ENCODE data around the gene PPARD. TPM values are rescaled to one million over a fixed set of nuclear protein-coding genes. Genes with fewer than 3 reads are reported as not detected.

The PPARD gene
- total RNA-seq, 5 donors from 2014 or later (not counting 1 experiment from before 2014, with no cell fraction given) = 36.8 to 41.3 (median 37.9) TPM

- Histone ChIP-seq H3K4me1 (ENCODE audit: control insufficient read depth in 1 of 2, extremely low read depth in 1 of 2, insufficient read depth in 2 of 2, low read length in 2 of 2) (peaks cover 28 to 38% of the 10 kb centered on the region in 2 experiments), H3K27me3 (replicated peaks in 1 of 2; ENCODE audit: control insufficient read depth in 2 of 2, extremely low read depth in 1 of 2, insufficient read depth in 2 of 2, low read length in 1 of 2) (no peaks in the 10 kb centered on the region), H3K4me3 (ENCODE audit: control insufficient read depth in 1 of 2, extremely low read depth in 1 of 2, low read length in 1 of 2) (peak overlapping the region in 1 of 2 donors; percentile 97), H3K36me3 (ENCODE audit: control insufficient read depth in 2 of 2, extremely low read depth in 1 of 2, insufficient read depth in 1 of 2, low read length in 1 of 2) (peaks cover 9 to 42% of the 10 kb centered on the region in 2 donors), H3K27ac (ENCODE audit: low read length) (peak overlapping the region; percentile 93), H3K9me3 (no peaks in the 10 kb centered on the region)
- WGBS (ENCODE audit: insufficient coverage) = 60% methylated on average over 6 of the region's 6 CpGs
- POLR2A ChIA-PET = no interaction called here
- Mint-ChIP-seq H3K36me3 (peaks cover 24% of the 10 kb centered on the region), H3K27me3 (no peaks in the 10 kb centered on the region), H3K27ac (peak overlapping the region; percentile 96 to 97), H3K4me3 (peak overlapping the region; percentile 86 to 97 (median 90)), H3K9me3 (no peaks in the 10 kb centered on the region), H3K4me1 (peaks cover 41 to 44% (median 44%) of the 10 kb centered on the region in 3 donors)
- ATAC-seq (replicated peaks in 1 of 4) (no peak), DNase-seq (no peak)
- CTCF ChIA-PET = interaction anchor here (0.6 to 6.4 kb wide), 10 partner anchors 13 to 154 kb away, joined by 3 to 37 read pairs (median 6); no protein-coding TSS in a partner anchor
These were observed 45.3 kb upstream of the PPARD start for GRCh38 chr6:35296931-35297600.

- H3K36me3 Mint-ChIP-seq = peaks cover 23% of the 10 kb centered on the region
- ChIA-PET POLR2A (no interaction called here), CTCF (interaction anchor here (0.5 to 6.4 kb wide), 13 partner anchors 13 to 777 kb away, joined by 3 to 37 read pairs (median 5); no protein-coding TSS in a partner anchor)
- H3K27me3 ChIP-seq (replicated peaks in 1 of 2; ENCODE audit: control insufficient read depth in 2 of 2, extremely low read depth in 1 of 2, insufficient read depth in 2 of 2, low read length in 1 of 2) = no peaks in the 10 kb centered on the region
- peak within 1 kb of the TSS; percentile 96 to 97 for H3K27ac Mint-ChIP-seq
- no peaks in the 10 kb centered on the region for H3K9me3 ChIP-seq
- peak; percentile 76 to 86 (median 80) for ATAC-seq (replicated peaks in 1 of 4)
- H3K4me1 ChIP-seq (ENCODE audit: control insufficient read depth in 1 of 2, extremely low read depth in 1 of 2, insufficient read depth in 2 of 2, low read length in 2 of 2) = peaks cover 34 to 45% of the 10 kb centered on the region in 2 experiments
- H3K27ac ChIP-seq (ENCODE audit: low read length) = peak within 1 kb of the TSS; percentile 93
- DNase-seq = peak; percentile 76 to 94 (median 85)
- H3K9me3 Mint-ChIP-seq = no peaks in the 10 kb centered on the region
- peaks cover 9 to 35% of the 10 kb centered on the region in 2 donors for H3K36me3 ChIP-seq (ENCODE audit: control insufficient read depth in 2 of 2, extremely low read depth in 1 of 2, insufficient read depth in 1 of 2, low read length in 1 of 2)
- H3K4me3 ChIP-seq (ENCODE audit: control insufficient read depth in 1 of 2, extremely low read depth in 1 of 2, low read length in 1 of 2) = peak within 1 kb of the TSS; percentile 70 to 97
- no peaks in the 10 kb centered on the region for H3K27me3 Mint-ChIP-seq
- peaks cover 48 to 52% (median 52%) of the 10 kb centered on the region in 3 donors for H3K4me1 Mint-ChIP-seq
- peak within 1 kb of the TSS; percentile 86 to 97 (median 90) for H3K4me3 Mint-ChIP-seq
- WGBS (ENCODE audit: insufficient coverage) = under 1% methylated on average over 32 of the region's 35 CpGs
These were observed 44.5 kb upstream of the PPARD start, which contains the start of gene DEF6 for GRCh38 chr6:35297601-35298481. Gene DEF6 (plus strand): TSS chr6:35297818. CDS start chr6:35297857, 39 bp downstream.

GRCh38 chr6:35298625-35299140 is 43.7 kb upstream of the PPARD start:
- peak overlapping the region; percentile 93 for H3K27ac ChIP-seq (ENCODE audit: low read length)
- H3K27me3 ChIP-seq (replicated peaks in 1 of 2; ENCODE audit: control insufficient read depth in 2 of 2, extremely low read depth in 1 of 2, insufficient read depth in 2 of 2, low read length in 1 of 2) = no peaks in the 10 kb centered on the region
- DNase-seq = peak in 4 of 35 experiments; percentile 16 to 44 (median 32)
- H3K27ac Mint-ChIP-seq = peak overlapping the region; percentile 96 to 97
- peaks cover 55 to 60% (median 60%) of the 10 kb centered on the region in 3 donors for H3K4me1 Mint-ChIP-seq
- 0% methylated on average over 1 of the region's 6 CpGs for WGBS (ENCODE audit: insufficient coverage)
- peaks cover 8 to 27% of the 10 kb centered on the region in 2 donors for H3K36me3 ChIP-seq (ENCODE audit: control insufficient read depth in 2 of 2, extremely low read depth in 1 of 2, insufficient read depth in 1 of 2, low read length in 1 of 2)
- H3K9me3 ChIP-seq = no peaks in the 10 kb centered on the region
- H3K36me3 Mint-ChIP-seq = peaks cover 27% of the 10 kb centered on the region
- ATAC-seq (replicated peaks in 1 of 4) = no peak
- peaks cover 37 to 53% of the 10 kb centered on the region in 2 experiments for H3K4me1 ChIP-seq (ENCODE audit: control insufficient read depth in 1 of 2, extremely low read depth in 1 of 2, insufficient read depth in 2 of 2, low read length in 2 of 2)
- H3K9me3 Mint-ChIP-seq = no peaks in the 10 kb centered on the region
- ChIA-PET CTCF (interaction anchor here (0.5 to 6.4 kb wide), 6 partner anchors 12 to 776 kb away, joined by 3 to 37 read pairs (median 4); no protein-coding TSS in a partner anchor), POLR2A (no interaction called here)
- H3K27me3 Mint-ChIP-seq = no peaks in the 10 kb centered on the region
- H3K4me3 ChIP-seq (ENCODE audit: control insufficient read depth in 1 of 2, extremely low read depth in 1 of 2, low read length in 1 of 2) = peak overlapping the region; percentile 70 to 97
- H3K4me3 Mint-ChIP-seq = peak overlapping the region; percentile 86 to 97 (median 90)

GRCh38 chr6:35299674-35300073 is 42.7 kb upstream of the PPARD start:
- Mint-ChIP-seq H3K27ac (peak overlapping the region; percentile 96 to 97), H3K4me1 (peaks cover 62 to 65% (median 64%) of the 10 kb centered on the region in 3 donors), H3K4me3 (peak overlapping the region; percentile 86 to 97 (median 90)), H3K36me3 (peaks cover 27% of the 10 kb centered on the region), H3K9me3 (no peaks in the 10 kb centered on the region), H3K27me3 (no peaks in the 10 kb centered on the region)
- Histone ChIP-seq H3K4me3 (ENCODE audit: control insufficient read depth in 1 of 2, extremely low read depth in 1 of 2, low read length in 1 of 2) (peak overlapping the region; percentile 70 to 97), H3K4me1 (ENCODE audit: control insufficient read depth in 1 of 2, extremely low read depth in 1 of 2, insufficient read depth in 2 of 2, low read length in 2 of 2) (peaks cover 44 to 63% of the 10 kb centered on the region in 2 experiments), H3K27me3 (replicated peaks in 1 of 2; ENCODE audit: control insufficient read depth in 2 of 2, extremely low read depth in 1 of 2, insufficient read depth in 2 of 2, low read length in 1 of 2) (no peaks in the 10 kb centered on the region), H3K27ac (ENCODE audit: low read length) (peak overlapping the region; percentile 93), H3K9me3 (no peaks in the 10 kb centered on the region), H3K36me3 (ENCODE audit: control insufficient read depth in 2 of 2, extremely low read depth in 1 of 2, insufficient read depth in 1 of 2, low read length in 1 of 2) (peaks cover 4 to 26% of the 10 kb centered on the region in 2 donors)
- ChIA-PET CTCF (interaction anchor here in 1 of 2 donors (0.6 to 6.4 kb wide), 6 partner anchors 14 to 172 kb away, joined by 3 to 37 read pairs (median 6); no protein-coding TSS in a partner anchor), POLR2A (no interaction called here)
- DNase-seq = peak in 8 of 35 experiments; percentile 24 to 40 (median 32)
- 0% methylated on average over 1 of the region's 4 CpGs for WGBS (ENCODE audit: insufficient coverage)
- no peak for ATAC-seq (replicated peaks in 1 of 4)

GRCh38 chr6:35300848-35301247 is 41.5 kb upstream of the PPARD start:
- Histone ChIP-seq H3K4me1 (ENCODE audit: control insufficient read depth in 1 of 2, extremely low read depth in 1 of 2, insufficient read depth in 2 of 2, low read length in 2 of 2) (peaks cover 49 to 75% of the 10 kb centered on the region in 2 experiments), H3K9me3 (no peaks in the 10 kb centered on the region), H3K36me3 (ENCODE audit: control insufficient read depth in 2 of 2, extremely low read depth in 1 of 2, insufficient read depth in 1 of 2, low read length in 1 of 2) (peaks cover 0 to 21% of the 10 kb centered on the region in 2 donors), H3K4me3 (ENCODE audit: control insufficient read depth in 1 of 2, extremely low read depth in 1 of 2, low read length in 1 of 2) (peak overlapping the region; percentile 70 to 97), H3K27me3 (replicated peaks in 1 of 2; ENCODE audit: control insufficient read depth in 2 of 2, extremely low read depth in 1 of 2, insufficient read depth in 2 of 2, low read length in 1 of 2) (no peaks in the 10 kb centered on the region), H3K27ac (ENCODE audit: low read length) (peak overlapping the region; percentile 93)
- H3K4me3 Mint-ChIP-seq = peak overlapping the region; percentile 86 to 97 (median 90)
- DNase-seq = peak in 34 of 35 experiments; percentile 32 to 73 (median 57)
- ChIA-PET POLR2A (interaction anchor here (0.5 to 1.0 kb wide), 3 partner anchors 25 to 1308 kb away, joined by 3 to 9 read pairs (median 4); no protein-coding TSS in a partner anchor), CTCF (interaction anchor here (0.6 to 6.4 kb wide), 12 partner anchors 9 to 342 kb away, joined by 3 to 37 read pairs (median 4); partner anchors contain the start of gene PPARD (in 1 of the 2))
- no peaks in the 10 kb centered on the region for H3K9me3 Mint-ChIP-seq
- peak overlapping the region; percentile 96 to 97 for H3K27ac Mint-ChIP-seq
- H3K4me1 Mint-ChIP-seq = peaks cover 64 to 72% (median 66%) of the 10 kb centered on the region in 3 donors
- peak; percentile 38 to 43 (median 40) for ATAC-seq (replicated peaks in 1 of 4)
- no peaks in the 10 kb centered on the region for H3K27me3 Mint-ChIP-seq
- peaks cover 27% of the 10 kb centered on the region for H3K36me3 Mint-ChIP-seq

Data from T-cell (primary cell).